HG02943 (cell line): Measurements from ENCODE around the gene KCNK6.

Experiments used
- ATAC-seq: cut with Tn5 transposase; IDR thresholded peaks from one replicate; pipeline ENCODE4 v1.9.1; 2021; ENCODE audit warnings: mild to moderate bottlenecking, low read depth, moderate library complexity; ENCODE audit not compliant: unreplicated experiment

Gene KCNK6

GRCh38 chr19:38319421-38320258, at the start of gene KCNK6:
Gene KCNK6, plus strand, starts transcription at chr19:38319845. Its CDS starts 106 bp downstream, at chr19:38319951.
- no peak for ATAC-seq

- ATAC-seq, result no peak
Measured at GRCh38 chr19:38270587-38271167, 49.0 kb upstream of the KCNK6 start.

DNA sequence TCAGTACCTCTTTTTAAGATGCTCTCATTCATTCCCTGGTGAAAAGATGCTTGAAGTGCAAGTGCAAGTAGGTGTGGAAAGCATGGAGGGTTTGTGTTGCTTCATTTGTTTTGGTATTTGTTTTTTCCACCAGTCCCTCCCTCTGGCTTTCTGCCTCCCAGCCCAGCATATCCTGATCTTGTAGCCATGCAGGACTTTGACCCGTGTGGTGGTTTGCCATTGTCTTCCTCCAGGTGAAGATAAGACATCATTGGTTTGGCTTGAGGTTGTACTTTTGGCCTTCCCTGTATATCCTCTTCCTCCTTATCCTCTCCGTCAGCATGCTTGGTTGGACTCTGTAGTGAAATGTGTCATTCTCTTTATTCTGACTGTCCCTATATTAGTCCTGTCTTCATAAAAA, 46.1 kb upstream of the KCNK6 start:
- ATAC-seq, result no peak

DNA sequence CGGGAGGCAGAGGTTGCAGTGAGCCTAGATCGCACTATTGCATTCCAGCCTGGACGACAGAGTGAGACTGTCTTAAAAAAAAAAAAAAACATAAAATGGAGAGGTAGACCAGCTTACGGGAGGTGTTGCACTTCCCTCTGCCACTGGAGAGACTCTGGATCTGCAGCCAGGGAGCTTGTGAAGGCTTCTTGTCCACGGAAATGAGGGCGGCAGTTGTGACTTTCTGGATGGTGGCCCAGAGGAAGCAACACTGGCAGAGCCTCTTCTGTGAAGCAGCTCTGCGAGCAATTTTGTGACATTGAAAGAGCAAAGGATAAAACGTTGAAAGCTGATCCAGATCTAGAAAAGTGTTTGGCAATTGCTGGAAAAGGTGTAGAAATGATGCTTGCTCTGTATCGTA, 44.9 kb upstream of the KCNK6 start:
- ATAC-seq, result no peak

DNA sequence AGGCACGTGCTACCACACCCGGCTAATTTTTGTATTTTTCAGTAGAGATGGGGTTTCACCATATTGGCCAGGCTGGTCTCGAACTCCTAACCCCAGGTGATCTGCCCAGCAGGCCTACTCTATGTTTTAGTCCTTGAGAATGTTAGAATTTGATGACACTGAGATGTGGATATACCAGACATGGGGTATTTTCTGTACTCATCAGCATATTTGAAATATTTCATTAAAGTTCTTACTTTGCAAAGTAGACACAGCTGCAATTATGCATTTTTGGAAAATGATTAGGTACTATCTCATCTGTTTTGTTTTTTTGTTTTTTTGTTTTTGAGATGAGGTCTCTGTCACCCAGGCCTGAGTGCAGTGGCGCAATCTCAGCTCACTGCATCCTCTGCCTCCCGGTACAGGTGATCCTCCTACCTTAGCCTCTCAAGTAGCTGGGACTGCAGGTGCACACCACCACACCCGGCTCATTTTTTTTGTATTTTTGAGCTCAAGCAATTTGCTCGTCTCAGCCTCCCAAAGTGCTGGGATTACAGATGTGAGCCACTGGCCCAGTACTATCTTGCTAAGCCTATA, 42.6 kb upstream of the KCNK6 start:
- ATAC-seq, result no peak

- no peak for ATAC-seq
Measured at GRCh38 chr19:38277549-38277948, 42.1 kb upstream of the KCNK6 start.

- no peak for ATAC-seq
Measured at GRCh38 chr19:38277969-38278680, 41.5 kb upstream of the KCNK6 start.

DNA sequence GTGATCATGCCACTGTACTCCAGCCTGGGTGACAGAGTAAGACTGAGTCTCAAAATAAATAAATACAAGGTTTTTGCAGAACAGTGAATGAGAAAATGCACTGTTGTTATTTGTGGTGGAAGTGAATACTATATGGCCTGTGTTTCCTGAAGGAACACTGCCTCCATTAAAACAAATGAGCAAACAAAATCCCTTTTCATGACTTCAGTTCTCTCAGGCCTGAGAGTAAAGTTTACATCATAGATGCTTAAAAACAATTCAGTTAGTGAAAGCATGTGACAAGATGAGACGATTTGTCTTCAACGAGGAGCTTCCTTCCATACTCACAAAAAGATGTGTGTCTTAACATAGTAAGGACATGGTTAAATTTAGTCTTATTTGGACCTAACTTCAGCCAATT, 40.9 kb upstream of the KCNK6 start:
- no peak for ATAC-seq

- ATAC-seq, result no peak
Measured at GRCh38 chr19:38280030-38280921, 39.4 kb upstream of the KCNK6 start.

DNA sequence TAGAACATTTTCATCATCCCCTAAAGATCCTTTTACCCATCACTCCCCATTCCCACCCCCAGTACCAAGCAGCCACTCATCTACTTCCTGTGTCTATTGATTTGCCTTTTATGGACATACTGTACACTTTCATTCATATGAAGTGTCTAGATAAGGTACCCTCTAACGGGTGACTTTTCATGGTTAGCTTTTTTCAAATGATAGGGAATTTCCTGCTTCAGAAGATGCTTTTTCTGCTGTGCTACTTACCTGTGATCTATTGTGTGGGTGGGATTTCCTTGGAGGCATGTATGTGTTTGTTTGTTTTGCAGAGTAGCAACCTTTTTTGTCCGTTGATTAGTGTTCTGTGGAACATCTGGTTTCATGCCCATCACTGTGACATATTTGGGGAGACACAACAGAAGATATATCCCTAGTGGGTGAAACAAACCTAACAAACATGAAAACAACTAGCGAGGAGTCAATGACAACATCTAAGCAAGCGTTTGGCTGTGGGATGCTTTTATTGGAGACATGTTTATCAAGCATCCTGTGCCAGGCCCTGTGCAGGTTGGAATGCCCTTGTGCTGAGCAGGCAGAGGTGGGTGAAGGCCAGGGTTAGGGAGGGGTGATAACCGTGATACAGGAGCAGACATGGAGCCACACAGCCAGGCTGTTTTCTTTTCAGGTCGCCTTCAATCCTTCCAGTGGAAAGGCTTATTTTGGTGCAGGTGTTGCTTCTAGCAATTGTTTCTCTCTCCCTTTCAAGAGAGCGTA, 37.7 kb upstream of the KCNK6 start:
- ATAC-seq, result no peak

DNA sequence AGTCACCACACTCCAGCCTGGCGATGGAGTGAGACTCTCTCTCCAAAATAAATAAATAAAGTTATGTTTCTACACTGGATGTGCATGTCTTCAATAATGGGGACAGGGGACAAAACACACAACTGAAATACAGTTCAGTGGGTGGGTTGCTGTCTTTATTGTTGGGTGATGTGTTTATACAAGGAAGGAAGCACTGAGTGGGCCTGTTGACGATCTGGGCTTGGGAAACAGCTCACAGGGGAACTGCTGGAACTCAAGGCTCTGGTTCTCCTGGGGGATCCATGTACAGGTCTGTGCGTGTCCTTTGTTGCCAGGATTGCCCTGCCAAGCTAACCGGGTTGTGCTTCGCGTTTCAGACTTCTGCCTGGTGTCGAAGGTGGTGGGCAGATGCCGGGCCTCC, 36.4 kb upstream of the KCNK6 start:
- no peak for ATAC-seq

GRCh38 chr19:38284422-38284821, 35.2 kb upstream of the KCNK6 start:
- ATAC-seq, result no peak

GRCh38 chr19:38285567-38285966, 34.1 kb upstream of the KCNK6 start:
- no peak for ATAC-seq

- ATAC-seq, result no peak
Measured at GRCh38 chr19:38287604-38288003, 32.0 kb upstream of the KCNK6 start.

DNA sequence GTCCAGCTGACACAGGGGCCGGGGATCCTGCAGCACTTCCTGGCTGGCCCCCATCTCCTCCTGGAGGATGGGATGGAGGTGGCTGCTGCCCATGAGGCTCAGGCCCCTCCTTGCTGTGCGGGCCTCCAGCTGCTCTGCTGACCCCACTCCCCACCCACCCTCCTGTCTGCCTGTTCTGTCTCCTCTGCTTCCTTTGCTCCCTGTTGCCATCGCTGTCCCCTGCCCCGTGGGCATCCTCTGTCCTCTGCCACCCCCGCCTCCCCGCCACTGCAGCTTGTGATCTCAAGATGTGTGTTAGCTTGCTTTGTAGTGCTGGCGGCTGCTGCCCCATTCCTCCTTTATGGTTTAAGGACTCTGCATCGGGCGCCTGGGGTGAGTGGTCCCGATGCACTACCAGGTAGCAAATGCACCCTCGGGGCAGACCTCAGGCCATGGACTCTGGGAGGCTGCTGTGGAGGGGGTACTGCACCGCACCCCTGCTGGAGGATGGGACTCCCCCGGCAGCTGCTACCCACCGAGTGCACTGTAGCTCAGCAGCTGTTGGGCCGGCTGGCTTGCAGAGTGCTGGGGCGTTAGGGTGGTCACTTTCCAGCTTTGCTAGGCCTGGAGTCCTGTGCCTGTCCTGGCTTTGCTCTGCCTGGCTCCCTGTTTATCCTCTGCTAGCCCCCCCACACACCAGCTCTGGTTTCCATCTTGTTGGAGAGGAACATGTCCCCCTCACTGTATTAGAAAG, 31.4 kb upstream of the KCNK6 start:
- ATAC-seq, result no peak

GRCh38 chr19:38289955-38290354, 29.7 kb upstream of the KCNK6 start:
- ATAC-seq, result no peak

DNA sequence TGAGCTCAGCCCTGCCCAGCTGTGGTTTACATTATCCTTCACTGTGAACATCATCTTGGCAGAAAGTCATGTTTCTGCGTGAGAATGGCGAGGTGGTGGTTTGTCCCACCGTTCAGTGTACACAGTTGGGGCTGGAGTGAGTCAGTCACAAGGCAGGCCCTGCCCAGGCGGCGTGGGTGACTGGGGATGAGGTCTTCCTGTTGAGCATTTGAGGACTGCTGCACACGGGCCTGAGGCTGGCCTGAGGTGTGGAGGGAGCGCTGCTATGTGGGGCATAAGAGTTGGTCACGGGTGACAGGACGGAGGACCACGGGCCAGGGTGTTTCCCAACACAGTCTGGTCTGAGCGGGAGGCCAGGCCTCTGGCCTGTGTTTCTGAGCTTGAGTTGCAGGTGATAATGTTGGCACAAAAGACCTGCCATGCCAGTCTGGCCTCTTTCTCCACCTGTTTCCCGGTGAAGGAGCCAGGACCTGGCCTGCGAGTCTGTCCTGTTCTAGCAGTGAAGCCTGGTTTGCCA, 29.0 kb upstream of the KCNK6 start:
- no peak for ATAC-seq

DNA sequence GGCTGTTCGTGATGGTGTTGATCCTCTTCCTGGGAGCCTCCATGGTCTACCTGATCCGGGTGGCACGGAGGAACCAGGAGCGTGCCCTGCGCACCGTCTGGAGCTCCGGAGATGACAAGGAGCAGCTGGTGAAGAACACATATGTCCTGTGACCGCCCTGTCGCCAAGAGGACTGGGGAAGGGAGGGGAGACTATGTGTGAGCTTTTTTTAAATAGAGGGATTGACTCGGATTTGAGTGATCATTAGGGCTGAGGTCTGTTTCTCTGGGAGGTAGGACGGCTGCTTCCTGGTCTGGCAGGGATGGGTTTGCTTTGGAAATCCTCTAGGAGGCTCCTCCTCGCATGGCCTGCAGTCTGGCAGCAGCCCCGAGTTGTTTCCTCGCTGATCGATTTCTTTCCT, 27.8 kb upstream of the KCNK6 start:
- no peak for ATAC-seq

DNA sequence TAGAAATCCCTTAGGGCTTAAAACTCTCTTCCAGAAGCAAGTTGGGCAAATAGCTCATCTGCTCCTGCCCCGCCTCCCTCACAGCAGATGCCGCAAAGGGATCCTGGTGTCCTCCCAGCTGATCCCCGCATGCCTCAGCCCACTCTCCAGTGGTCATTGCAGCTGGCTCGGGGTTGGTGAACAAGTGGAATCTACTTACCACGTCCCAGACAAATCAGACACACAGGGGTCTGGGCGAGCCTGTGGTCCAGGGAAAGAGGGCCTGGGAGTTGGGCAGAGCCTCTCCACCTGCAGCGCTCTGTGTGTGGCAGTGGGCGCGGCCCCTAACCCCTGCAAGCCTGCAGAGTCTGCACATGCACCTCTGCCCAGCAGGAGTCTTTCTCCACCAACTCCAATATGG, 26.4 kb upstream of the KCNK6 start:
- ATAC-seq, result no peak
